ENCODE data around the gene XRCC1.
"Not testable (repeated sequence)": the region's sequence is repeated elsewhere in the genome, so short reads cannot be mapped to it uniquely, and the experiment has no call there.

DNA sequence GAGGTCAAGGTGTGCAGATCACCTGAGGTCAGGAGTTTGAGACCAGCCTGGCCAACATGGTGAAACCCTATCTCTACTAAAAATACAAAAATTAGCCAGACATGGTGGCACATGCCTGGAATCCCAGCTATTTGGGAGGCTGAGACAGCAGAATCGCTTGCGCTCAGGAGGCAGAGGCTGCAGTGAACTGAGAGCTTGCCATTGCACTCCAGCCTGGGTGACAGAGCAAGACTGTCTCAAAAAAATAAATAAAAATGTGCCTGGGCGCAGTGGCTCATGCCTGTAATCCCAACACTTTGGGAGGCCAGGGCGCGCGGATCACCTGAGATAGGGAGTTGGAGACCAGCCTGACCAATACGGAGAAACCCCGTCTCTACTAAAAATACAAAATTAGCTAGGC is 51.6 kb downstream of the XRCC1 start:
- TF ChIP-seq, protein P1, sequence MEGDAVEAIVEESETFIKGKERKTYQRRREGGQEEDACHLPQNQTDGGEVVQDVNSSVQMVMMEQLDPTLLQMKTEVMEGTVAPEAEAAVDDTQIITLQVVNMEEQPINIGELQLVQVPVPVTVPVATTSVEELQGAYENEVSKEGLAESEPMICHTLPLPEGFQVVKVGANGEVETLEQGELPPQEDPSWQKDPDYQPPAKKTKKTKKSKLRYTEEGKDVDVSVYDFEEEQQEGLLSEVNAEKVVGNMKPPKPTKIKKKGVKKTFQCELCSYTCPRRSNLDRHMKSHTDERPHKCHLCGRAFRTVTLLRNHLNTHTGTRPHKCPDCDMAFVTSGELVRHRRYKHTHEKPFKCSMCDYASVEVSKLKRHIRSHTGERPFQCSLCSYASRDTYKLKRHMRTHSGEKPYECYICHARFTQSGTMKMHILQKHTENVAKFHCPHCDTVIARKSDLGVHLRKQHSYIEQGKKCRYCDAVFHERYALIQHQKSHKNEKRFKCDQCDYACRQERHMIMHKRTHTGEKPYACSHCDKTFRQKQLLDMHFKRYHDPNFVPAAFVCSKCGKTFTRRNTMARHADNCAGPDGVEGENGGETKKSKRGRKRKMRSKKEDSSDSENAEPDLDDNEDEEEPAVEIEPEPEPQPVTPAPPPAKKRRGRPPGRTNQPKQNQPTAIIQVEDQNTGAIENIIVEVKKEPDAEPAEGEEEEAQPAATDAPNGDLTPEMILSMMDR (IDR thresholded peaks at IDR 0.05; ENCODE audit: low read length), result not testable (repeated sequence)
- not testable (repeated sequence) for TF ChIP-seq EZH2 (optimal IDR thresholded peaks at IDR 0.05; ENCODE audit: low read depth, low read length)
